GM12878 (cell line): ENCODE data around the gene POC1B. TPM values are rescaled to one million over a fixed set of nuclear protein-coding genes. Genes with fewer than 3 reads are reported as not detected.

Experiments
- CUX1 ChIP-seq: IDR thresholded peaks from 2 replicates; pipeline ENCODE4 v1.6.1; 2012; ENCODE audit warnings: improper control_type of control experiment, low read depth, low read length; ENCODE audit not compliant: insufficient replicate concordance
- EGR1 ChIP-seq, 2 experiments: IDR thresholded peaks; 1 replicate in 1 of 2; 2 replicates in 1 of 2; pipeline ENCODE4 v1.6.1; 2011 to 2012; ENCODE audit warnings: low read depth in 2 of 2, low read length in 2 of 2, borderline replicate concordance in 1 of 2, mild to moderate bottlenecking in 1 of 2, moderate library complexity in 1 of 2
- IRF4 ChIP-seq: IDR thresholded peaks from 2 replicates; pipeline ENCODE4 v1.6.1; 2011; ENCODE audit warnings: low read depth, low read length
- PAX5 ChIP-seq: IDR thresholded peaks from 2 replicates; pipeline ENCODE4 v1.6.1; 2011; ENCODE audit warnings: low read depth, low read length, borderline replicate concordance
- REST ChIP-seq: IDR thresholded peaks from 2 replicates; pipeline ENCODE4 v1.6.1; 2012; ENCODE audit warnings: mild to moderate bottlenecking, low read depth, low read length
- ZSCAN29 ChIP-seq: fragments of 450-650 bp; IDR thresholded peaks from 2 replicates; pipeline ENCODE4 v1.6.1; 2017; ENCODE audit warnings: mild to moderate bottlenecking, moderate library complexity
- polyA plus RNA-seq, 11 experiments: library from polyadenylated mRNA; depleted of rRNA in 4 of 11; unstranded in 6 of 11; stranded (reverse) in 5 of 11; fragments of >200 nt; fragmentation: Nextera tagmentation in 4 of 11; fragmentation: Illumina TruSeq in 1 of 11; extraction: Ambion mirVana in 4 of 11; extraction: Trizol in 1 of 11; gene quantifications; 1 replicate in 1 of 11; 2 replicates in 10 of 11; pipeline versions ENCODE4 v1.2.1 to v1.2.3, GENCODE V29; 2011 to 2016; ENCODE audit warnings: inconsistent platforms in 2 of 11, missing spikeins in 2 of 11, low read depth in 1 of 11
- total RNA-seq, 4 experiments: library from RNA; depleted of rRNA in 3 of 4; stranded (reverse); fragments of >200 nt in 3 of 4; fragmentation: Illumina TruSeq in 1 of 4; extraction: Trizol in 1 of 4; gene quantifications; 2 replicates each; pipeline versions ENCODE4 v1.2.1 to v1.2.3, GENCODE V29; 2013 to 2021

The POC1B gene
- total and polyA plus RNA-seq, 10 of the 15 experiments (the other 5 are each of a cell fraction or from before 2014, with no cell fraction given), result 4.4 to 17.8 (median 11.3) TPM

DNA sequence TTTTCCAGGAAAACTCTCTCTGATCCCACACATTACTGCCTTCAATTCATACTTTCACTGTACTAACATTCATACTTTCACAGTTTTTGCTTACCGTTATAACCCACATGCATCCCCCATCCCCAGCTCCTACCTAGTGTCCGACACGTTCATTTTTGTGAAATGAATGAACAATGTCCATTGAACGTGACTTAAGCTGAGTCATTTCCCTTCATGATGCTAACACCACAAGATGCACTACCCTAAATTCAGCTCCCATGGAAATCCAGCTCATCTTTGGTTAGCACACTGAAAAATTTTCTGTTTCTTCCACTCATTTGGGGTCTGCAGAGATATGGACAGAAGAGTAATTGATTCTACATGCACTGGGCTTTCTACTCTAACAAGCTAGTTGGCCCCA lies 85.9 kb downstream of the POC1B start (continued):
- TF ChIP-seq EGR1 (IDR thresholded peaks at IDR 0.05; ENCODE audit: borderline replicate concordance in 1 of 2, low read depth in 2 of 2, low read length in 2 of 2) (no peak), PAX5 (no peak), CUX1 (no peak), IRF4 (no peak), REST (no peak), ZSCAN29 (no peak)
